ENCODE results near the gene TMEM163.

DNA sequence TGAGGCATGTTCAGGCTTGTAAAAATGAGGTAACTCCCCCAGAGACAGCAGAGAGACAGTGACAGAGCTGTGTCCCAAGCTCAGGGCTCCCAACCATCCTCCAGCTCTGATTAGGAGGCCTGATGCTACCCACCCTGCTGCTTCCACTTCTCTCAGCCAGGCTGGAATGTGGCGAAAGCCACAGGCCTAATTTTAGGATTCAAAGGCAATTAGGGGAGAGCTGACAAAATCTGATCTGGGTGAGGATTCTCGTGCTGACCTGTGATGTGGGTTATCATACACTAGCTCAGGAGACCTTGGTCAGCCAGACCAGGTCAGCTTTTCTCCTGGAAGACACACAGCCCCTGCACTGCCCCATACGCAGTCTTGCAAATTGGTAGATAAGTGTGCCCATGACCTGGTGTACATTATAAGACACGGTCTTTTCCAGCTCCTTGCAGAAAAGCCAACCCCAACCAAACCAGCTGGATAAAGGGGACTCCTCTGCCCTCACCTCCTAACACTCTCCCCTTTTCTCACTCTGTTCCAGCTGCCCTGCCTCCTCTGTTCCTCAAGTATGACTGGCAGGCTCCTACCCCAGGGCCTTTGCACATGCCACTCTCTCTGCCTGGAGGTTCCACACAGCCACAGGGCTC lies 239.0 kb downstream of the TMEM163 start:
- TF ChIP-seq GATA3 (IDR thresholded peaks at IDR 0.05; ENCODE audit: low read depth, low read length) (no peak), GATA2 (IDR thresholded peaks at IDR 0.05; ENCODE audit: low read depth, low read length) (no peak)
